Endothelial cell of umbilical vein (primary cell): ENCODE results near the gene RANBP1. TPM values are rescaled to one million over a fixed set of nuclear protein-coding genes. Genes with fewer than 3 reads are reported as not detected.

Source experiments
- BruUV-seq: library from RNA; stranded (reverse); fragments of 400-500 nt; replicated peaks from 2 replicates; lab custom pipeline; 2021; lab: Mats Ljungman, UMichigan
- CTCF ChIA-PET: fragments of 300-600, 350-600 bp; sonication (Branson Sonifier 250); formaldehyde crosslinking; loops from one replicate; lab custom pipeline; 2021; ENCODE audit warnings: antibody characterized with exemption, inconsistent platforms; lab: Charles Lee
- POLR2A ChIA-PET: fragments of 300-600, 350-600 bp; sonication (Branson Sonifier 250); formaldehyde crosslinking; loops from one replicate; lab custom pipeline; 2021; ENCODE audit warnings: antibody characterized with exemption, inconsistent platforms; lab: Charles Lee
- DNase-seq: peaks from one replicate; pipeline ENCODE4 v3.0.0-alpha.2; 2011; ENCODE audit warnings: low read depth, low spot score
- FAIRE-seq: peaks from 2 replicates; lab custom pipeline; 2011; peaks lifted over from hg19 to GRCh38; lab: Jason Lieb, UNC
- H2AFZ ChIP-seq: 2 replicates; pipeline ENCODE4 v1.6.0; 2012; ENCODE audit warnings: low read depth, low read length, control low read depth, inconsistent platforms
- H3K27ac ChIP-seq: 2 replicates; pipeline ENCODE4 v1.5.1; 2011; ENCODE audit warnings: low read depth, mild to moderate bottlenecking, control low read depth, low read length, moderate library complexity; ENCODE audit not compliant: insufficient read depth
- H3K27me3 ChIP-seq, 2 experiments: 2 replicates each; pipeline versions ENCODE4 v1.6.0 to v1.6.1; 2011; ENCODE audit warnings: low read length in 2 of 2, mixed read lengths in 1 of 2; ENCODE audit not compliant: control insufficient read depth in 2 of 2, insufficient read depth in 2 of 2
- H3K36me3 ChIP-seq, 2 experiments: 2 replicates in 1 of 2; 3 replicates in 1 of 2; pipeline ENCODE4 v1.5.1; 2011; ENCODE audit warnings: low read length in 2 of 2, mild to moderate bottlenecking in 1 of 2, moderate library complexity in 1 of 2; ENCODE audit not compliant: control insufficient read depth in 2 of 2, insufficient read depth in 2 of 2; ENCODE audit errors: extremely low read depth in 1 of 2
- H3K4me1 ChIP-seq: 3 replicates; pipeline ENCODE4 v1.5.1; 2011; ENCODE audit warnings: mild to moderate bottlenecking, low read length; ENCODE audit not compliant: control insufficient read depth, insufficient read depth; ENCODE audit errors: extremely low read depth
- H3K4me2 ChIP-seq: 2 replicates; pipeline ENCODE4 v1.6.1; 2011; ENCODE audit warnings: low read length, control low read depth, mixed read lengths; ENCODE audit not compliant: insufficient read depth
- H3K4me3 ChIP-seq, 3 experiments: fragments of 200-600 bp in 1 of 3; sonication (generic), shearing (Covaris generic) in 1 of 3; replicated peaks in 1 of 3; 2 replicates each; pipeline ENCODE4 v1.5.1; 2011 to 2016; ENCODE audit warnings: control low read depth in 3 of 3, low read length in 3 of 3, mild to moderate bottlenecking in 2 of 3, inconsistent platforms in 1 of 3, low read depth in 1 of 3, moderate library complexity in 1 of 3; ENCODE audit not compliant: insufficient read depth in 1 of 3
- H3K79me2 ChIP-seq: 2 replicates; pipeline ENCODE4 v1.6.0; 2012; ENCODE audit warnings: low read length, inconsistent platforms; ENCODE audit not compliant: control insufficient read depth, insufficient read depth
- H3K9ac ChIP-seq: replicated peaks from 2 replicates; pipeline ENCODE3; 2011; ENCODE audit warnings: low read length, control low read depth; ENCODE audit not compliant: insufficient read depth; ENCODE audit errors: extremely low read depth
- H3K9me1 ChIP-seq: replicated peaks from 3 replicates; pipeline ENCODE4 v1.6.0; 2011; ENCODE audit warnings: mild to moderate bottlenecking, low read length; ENCODE audit not compliant: control insufficient read depth, insufficient read depth; ENCODE audit errors: extremely low read depth
- H3K9me3 ChIP-seq: replicated peaks from 2 replicates; pipeline ENCODE4 v1.5.1; 2012; ENCODE audit warnings: low read length, inconsistent platforms; ENCODE audit not compliant: control insufficient read depth, insufficient read depth
- H4K20me1 ChIP-seq: replicated peaks from 2 replicates; pipeline ENCODE3; 2011; ENCODE audit warnings: mild to moderate bottlenecking, low read length; ENCODE audit not compliant: control insufficient read depth, insufficient read depth; ENCODE audit errors: extremely low read depth
- EZH2 ChIP-seq: IDR thresholded peaks from 2 replicates; pipeline ENCODE4 v1.6.1; 2012; ENCODE audit warnings: borderline replicate concordance, low read depth, mild to moderate bottlenecking, moderate library complexity, low read length, inconsistent platforms; ENCODE audit not compliant: severe bottlenecking
- FOS ChIP-seq: IDR thresholded peaks from 2 replicates; pipeline ENCODE4 v1.6.1; 2011; ENCODE audit warnings: mild to moderate bottlenecking, low read length, moderate library complexity, borderline replicate concordance; ENCODE audit not compliant: insufficient read depth
- GATA2 ChIP-seq: IDR thresholded peaks from 2 replicates; pipeline ENCODE4 v1.7.0; 2011; ENCODE audit warnings: low read depth, mild to moderate bottlenecking, moderate library complexity, mixed read lengths, low read length; ENCODE audit not compliant: insufficient read length, insufficient read depth
- JUN ChIP-seq: IDR thresholded peaks from 2 replicates; pipeline ENCODE4 v1.6.1; 2011; ENCODE audit warnings: borderline replicate concordance, low read depth; ENCODE audit not compliant: insufficient read length, insufficient read depth
- MYC ChIP-seq: IDR thresholded peaks from one replicate; pipeline ENCODE4 v1.6.1; 2011; ENCODE audit warnings: mild to moderate bottlenecking, low read depth, low read length
- POLR2A ChIP-seq: IDR thresholded peaks from 2 replicates; pipeline ENCODE4 v1.6.1; 2012; ENCODE audit warnings: low read depth, mild to moderate bottlenecking, control low read depth, low read length
- POLR2AphosphoS5 ChIP-seq: IDR thresholded peaks from 2 replicates; pipeline ENCODE4 v1.6.1; 2012; ENCODE audit warnings: low read depth, mild to moderate bottlenecking, control low read depth, low read length, moderate library complexity; ENCODE audit not compliant: insufficient read depth
- dilution Hi-C: fragments of 300-500 bp; cut with MboI; formaldehyde crosslinking; loops from one replicate; pipeline ENCODE4 v1.15.0; 2019; ENCODE audit warnings: low sequenced_read_pairs; ENCODE audit not compliant: extremely low pct_ligation_motif_present
- intact Hi-C: fragments of 100-400 bp; cut with micrococcal nuclease; formaldehyde crosslinking; loops from one replicate; pipeline ENCODE4 v1.10.0; 2022
- polyA plus RNA-seq, 4 experiments: library from polyadenylated mRNA; depleted of rRNA in 3 of 4; stranded (reverse) in 3 of 4; unstranded in 1 of 4; fragments of >200 nt; gene quantifications; 2 replicates each; pipeline versions ENCODE4 v1.2.1 to v1.2.3, GENCODE V29; 2011 to 2012; ENCODE audit warnings: missing spikeins in 1 of 4
- total RNA-seq: library from RNA; stranded (reverse); gene quantifications from 2 replicates; pipeline ENCODE4 v1.2.3, GENCODE V29; 2021
- TF ChIP-seq, protein P1 (sequence below), 2 donors: IDR thresholded peaks; 1 replicate in 1 of 2; 2 replicates in 1 of 2; pipeline ENCODE4 v1.5.1; 2011; ENCODE audit warnings: low read length in 2 of 2, mild to moderate bottlenecking in 2 of 2, moderate library complexity in 2 of 2, control low read depth in 1 of 2, inconsistent platforms in 1 of 2, low read depth in 1 of 2; ENCODE audit not compliant: insufficient read depth in 1 of 2; ENCODE audit errors: extremely low read depth in 1 of 2
- TF ChIP-seq, protein P2 (sequence below): IDR thresholded peaks from 2 replicates; pipeline ENCODE4 v1.6.1; 2011; ENCODE audit not compliant: insufficient read depth, insufficient read length

RANBP1 gene
- total and polyA plus RNA-seq, 2 donors (not counting 3 experiments of a cell fraction or from before 2014, with no cell fraction given), result 228 to 247 TPM

DNA sequence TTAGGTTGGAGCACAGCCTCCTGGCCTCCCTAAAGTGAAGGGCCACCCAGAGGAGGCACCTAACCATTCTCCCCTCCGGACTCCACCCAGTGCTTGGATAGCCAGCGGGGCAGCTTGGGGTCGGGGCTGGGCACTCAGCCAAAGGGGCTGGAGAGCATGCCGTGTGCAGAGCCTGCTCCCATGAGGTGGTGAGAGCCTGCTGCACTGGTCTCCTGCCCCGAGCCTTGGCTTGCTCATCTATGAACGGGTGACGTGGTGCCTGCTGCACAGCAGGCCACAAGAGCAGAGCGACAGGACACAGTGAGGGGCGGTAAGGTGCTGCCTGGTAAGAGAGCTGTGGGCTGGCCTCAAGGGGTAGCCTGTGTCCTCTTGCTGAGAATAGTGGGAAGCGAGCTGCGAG is 49.0 kb downstream of the RANBP1 start:
- dilution Hi-C loops (no loop called here), intact Hi-C loops (no loop called here)
- H3K36me3 ChIP-seq, result no peaks in the 10 kb centered on the region
- BruUV-seq, result no TSS peak
- DNase-seq (no peak), FAIRE-seq (no peak)
- ChIA-PET CTCF (no interaction called here), POLR2A (no interaction called here)
- no peak overlapping the region for H3K27ac ChIP-seq
- no peaks in the 10 kb centered on the region for H3K4me1 ChIP-seq
- no peaks in the 10 kb centered on the region for H3K79me2 ChIP-seq
- H3K9me3 ChIP-seq, result no peaks in the 10 kb centered on the region
- no peak overlapping the region for H3K4me3 ChIP-seq
- no peak overlapping the region for H3K9ac ChIP-seq
- no peak overlapping the region for H3K4me2 ChIP-seq
- no peak overlapping the region for H2AFZ ChIP-seq
- H3K27me3 ChIP-seq, result no peaks in the 10 kb centered on the region
- TF ChIP-seq, protein P1, sequence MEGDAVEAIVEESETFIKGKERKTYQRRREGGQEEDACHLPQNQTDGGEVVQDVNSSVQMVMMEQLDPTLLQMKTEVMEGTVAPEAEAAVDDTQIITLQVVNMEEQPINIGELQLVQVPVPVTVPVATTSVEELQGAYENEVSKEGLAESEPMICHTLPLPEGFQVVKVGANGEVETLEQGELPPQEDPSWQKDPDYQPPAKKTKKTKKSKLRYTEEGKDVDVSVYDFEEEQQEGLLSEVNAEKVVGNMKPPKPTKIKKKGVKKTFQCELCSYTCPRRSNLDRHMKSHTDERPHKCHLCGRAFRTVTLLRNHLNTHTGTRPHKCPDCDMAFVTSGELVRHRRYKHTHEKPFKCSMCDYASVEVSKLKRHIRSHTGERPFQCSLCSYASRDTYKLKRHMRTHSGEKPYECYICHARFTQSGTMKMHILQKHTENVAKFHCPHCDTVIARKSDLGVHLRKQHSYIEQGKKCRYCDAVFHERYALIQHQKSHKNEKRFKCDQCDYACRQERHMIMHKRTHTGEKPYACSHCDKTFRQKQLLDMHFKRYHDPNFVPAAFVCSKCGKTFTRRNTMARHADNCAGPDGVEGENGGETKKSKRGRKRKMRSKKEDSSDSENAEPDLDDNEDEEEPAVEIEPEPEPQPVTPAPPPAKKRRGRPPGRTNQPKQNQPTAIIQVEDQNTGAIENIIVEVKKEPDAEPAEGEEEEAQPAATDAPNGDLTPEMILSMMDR (IDR thresholded peaks at IDR 0.05; ENCODE audit: extremely low read depth in 1 of 2, insufficient read depth in 1 of 2, low read depth in 1 of 2, low read length in 2 of 2), result no peak
- no peak for TF ChIP-seq FOS
- TF ChIP-seq GATA2, result no peak
- no peak for TF ChIP-seq EZH2
- TF ChIP-seq MYC, result no peak
- TF ChIP-seq, protein P2, sequence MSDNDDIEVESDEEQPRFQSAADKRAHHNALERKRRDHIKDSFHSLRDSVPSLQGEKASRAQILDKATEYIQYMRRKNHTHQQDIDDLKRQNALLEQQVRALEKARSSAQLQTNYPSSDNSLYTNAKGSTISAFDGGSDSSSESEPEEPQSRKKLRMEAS, result no peak
- no peak for TF ChIP-seq POLR2AphosphoS5
- TF ChIP-seq POLR2A, result no peak
- no peak for TF ChIP-seq JUN
- H3K9me1 ChIP-seq, result no peaks in the 10 kb centered on the region
- H4K20me1 ChIP-seq, result no peaks in the 10 kb centered on the region
